A673 (cell line): ENCODE data around the gene MMP28. TPM values are rescaled to one million over a fixed set of nuclear protein-coding genes. Genes with fewer than 3 reads are reported as not detected.
A peak's percentile ranks its signal among the peaks of the same experiment; 100 is the strongest.

ENCODE experiments used
- BruUV-seq: library from RNA; stranded (reverse); fragments of 400-500 nt; replicated peaks from 2 replicates; lab custom pipeline; 2021; lab: Mats Ljungman, UMichigan
- CTCF ChIA-PET: fragments of 300-600 bp; sonication (Branson Sonifier 250); formaldehyde crosslinking; loops from one replicate; lab custom pipeline; 2022; ENCODE audit warnings: antibody characterized with exemption; lab: Charles Lee
- POLR2A ChIA-PET: fragments of 300-600 bp; sonication (Branson Sonifier 250); formaldehyde crosslinking; loops from one replicate; lab custom pipeline; 2022; ENCODE audit warnings: antibody characterized with exemption; ENCODE audit not compliant: low non-redundant PET; lab: Charles Lee
- DNase-seq: peaks from one replicate; pipeline ENCODE4 v3.0.0-alpha.2; 2015; ENCODE audit warnings: low spot score
- H3K27ac ChIP-seq: fragments of 200-600 bp; sonication (generic); 2 replicates; pipeline ENCODE4 v1.5.1; 2016; ENCODE audit warnings: mixed run types, low read depth, mild to moderate bottlenecking, mixed read lengths, antibody characterized with exemption, low read length; ENCODE audit not compliant: poor library complexity, severe bottlenecking
- H3K27me3 ChIP-seq: fragments of 200-600 bp; sonication (generic); replicated peaks from 2 replicates; pipeline ENCODE4 v1.6.1; 2017; ENCODE audit warnings: mixed run types, low read depth, mild to moderate bottlenecking, mixed read lengths, antibody characterized with exemption, low read length; ENCODE audit not compliant: insufficient read depth, poor library complexity
- H3K36me3 ChIP-seq: fragments of 200-600 bp; sonication (generic); 2 replicates; pipeline ENCODE4 v1.6.1; 2016; ENCODE audit warnings: mixed run types, mild to moderate bottlenecking, mixed read lengths, antibody characterized with exemption, low read length; ENCODE audit not compliant: insufficient read depth, poor library complexity, severe bottlenecking
- H3K4me1 ChIP-seq: fragments of 200-600 bp; sonication (generic); 2 replicates; pipeline ENCODE4 v1.6.1; 2017; ENCODE audit warnings: mixed run types, mild to moderate bottlenecking, mixed read lengths, antibody characterized with exemption, low read length; ENCODE audit not compliant: insufficient read depth, poor library complexity, severe bottlenecking
- H3K4me3 ChIP-seq: fragments of 200-600 bp; sonication (generic); 2 replicates; pipeline ENCODE4 v1.5.1; 2016; ENCODE audit warnings: low read depth, mixed run types, mild to moderate bottlenecking, mixed read lengths, low read length; ENCODE audit not compliant: poor library complexity, severe bottlenecking
- H3K9me3 ChIP-seq: fragments of 200-600 bp; sonication (generic); 2 replicates; pipeline ENCODE4 v1.6.1; 2016; ENCODE audit warnings: mixed run types, low read depth, mild to moderate bottlenecking, mixed read lengths, antibody characterized with exemption, low read length; ENCODE audit not compliant: poor library complexity, severe bottlenecking
- CTCF ChIP-seq: fragments of 300-800, 200-600 bp; sonication (generic); conservative IDR thresholded peaks from 2 replicates; pipeline ENCODE4 v1.5.1; 2017; ENCODE audit warnings: low read depth, mild to moderate bottlenecking, antibody characterized with exemption, low read length, moderate library complexity, mixed read lengths
- EZH2 ChIP-seq: fragments of 200-600 bp; sonication (generic); IDR thresholded peaks from 2 replicates; pipeline ENCODE4 v1.6.1; 2017; ENCODE audit warnings: borderline replicate concordance, low read depth, mild to moderate bottlenecking, mixed read lengths, antibody characterized with exemption, low read length; ENCODE audit not compliant: poor library complexity, severe bottlenecking
- intact Hi-C: fragments of 100-400 bp; cut with micrococcal nuclease; formaldehyde crosslinking; loops from one replicate; pipeline ENCODE4 v1.10.0; 2022; ENCODE audit not compliant: unreplicated experiment
- total RNA-seq: library from RNA; stranded (reverse); gene quantifications from 2 replicates; pipeline ENCODE4 v1.2.3, GENCODE V29; 2021

Gene MMP28
- total RNA-seq, 1 experiment from 2014 or later = not detected

DNA sequence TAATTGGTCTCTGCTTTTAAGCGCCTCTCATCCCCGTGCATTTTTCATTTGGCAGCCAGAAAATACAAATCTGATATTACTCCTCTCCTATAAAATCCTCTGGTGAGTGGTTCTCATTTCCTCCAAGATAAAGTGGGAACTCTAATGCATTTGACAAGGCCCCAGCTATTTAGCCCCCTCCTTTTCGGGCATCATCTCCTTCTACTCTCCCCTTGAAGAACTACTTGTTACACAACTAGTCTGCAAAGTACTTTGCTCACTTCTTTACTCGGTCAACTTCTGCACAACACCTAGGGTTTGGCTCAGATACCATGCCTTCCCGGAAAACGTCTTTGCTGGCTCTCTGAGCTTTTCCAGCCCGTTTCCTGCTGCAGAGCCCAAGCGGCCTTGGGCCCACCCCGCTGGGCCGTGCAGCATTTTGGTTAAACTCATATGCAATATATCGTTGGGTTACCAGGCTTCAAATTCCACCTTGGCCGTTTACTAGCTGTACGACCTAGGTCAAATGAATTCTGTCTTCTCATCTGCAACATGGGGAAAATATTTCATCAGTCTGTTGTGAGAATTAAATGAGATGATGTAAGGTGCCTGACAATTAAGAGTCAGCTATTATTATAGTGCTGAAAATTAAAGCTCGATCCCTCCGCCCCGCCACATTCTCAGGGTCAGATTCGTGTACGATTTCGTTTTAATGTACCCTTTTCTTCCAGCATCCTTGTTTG is 13.0 kb upstream of the MMP28 start:
- ChIA-PET POLR2A (interaction anchor here (0.6 to 1.2 kb wide), 2 partner anchors 12 to 44 kb away, joined by 5 read pairs; no protein-coding TSS in a partner anchor), CTCF (interaction anchor here (2.0 kb wide), 1 partner anchor 44 kb away, joined by 13 read pairs; no protein-coding TSS in a partner anchor)
- TF ChIP-seq CTCF = no peak
- TF ChIP-seq EZH2 = no peak
- no peaks in the 10 kb centered on the region for H3K9me3 ChIP-seq
- BruUV-seq = TSS peak; percentile 95
- no peak for DNase-seq
- peak overlapping the region; percentile 97 for H3K27ac ChIP-seq
- no peaks in the 10 kb centered on the region for H3K27me3 ChIP-seq
- intact Hi-C loops = loop anchor here (5.0 kb wide), 1 partner anchor 46 kb away; the partner anchor contains the start of gene C17orf50
- no peaks in the 10 kb centered on the region for H3K36me3 ChIP-seq
- peak overlapping the region; percentile 84 for H3K4me3 ChIP-seq
- peaks cover 17% of the 10 kb centered on the region for H3K4me1 ChIP-seq

DNA sequence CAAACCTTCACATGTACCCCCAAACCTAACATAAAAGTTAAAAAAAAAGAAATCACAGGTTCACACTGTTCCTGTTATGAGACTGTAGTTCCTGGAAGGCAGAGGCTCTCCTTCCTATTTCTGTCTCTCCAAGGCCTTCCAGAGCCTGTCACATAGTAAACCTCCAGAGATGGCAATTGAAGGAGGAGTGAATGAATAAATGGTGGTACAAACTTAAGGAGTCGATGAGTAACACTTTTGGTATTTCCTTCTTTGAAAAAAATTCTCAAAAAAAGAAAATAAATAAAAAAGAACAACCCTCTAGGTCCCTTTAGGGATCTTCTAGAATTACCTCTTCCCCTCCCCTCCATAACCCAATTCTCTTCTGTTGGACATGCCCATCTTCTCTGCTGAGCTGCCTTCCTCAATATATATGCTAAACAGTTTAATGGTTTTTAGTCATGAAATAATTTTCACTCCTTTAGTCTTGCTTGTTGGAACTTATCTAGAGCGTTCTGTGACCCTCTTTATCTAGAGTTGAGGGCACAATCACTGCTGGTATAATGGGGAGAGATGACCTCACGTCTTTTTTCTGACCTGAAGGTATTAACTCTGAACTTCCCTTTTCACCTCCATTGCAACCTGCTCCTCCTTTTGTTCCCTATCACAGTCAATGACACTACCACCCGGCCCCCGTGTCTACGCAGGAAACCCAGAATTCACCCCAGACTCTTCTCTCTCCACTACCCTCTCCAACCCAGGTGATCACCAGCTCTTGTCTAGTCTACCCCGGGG is 12.1 kb upstream of the MMP28 start:
- ChIA-PET CTCF (interaction anchor here (2.0 kb wide), 1 partner anchor 43 kb away, joined by 13 read pairs; no protein-coding TSS in a partner anchor), POLR2A (no interaction called here)
- no TSS peak for BruUV-seq
- Histone ChIP-seq H3K4me3 (no peak overlapping the region), H3K4me1 (peaks cover 17% of the 10 kb centered on the region), H3K27me3 (no peaks in the 10 kb centered on the region), H3K9me3 (no peaks in the 10 kb centered on the region), H3K27ac (peak overlapping the region; percentile 97), H3K36me3 (no peaks in the 10 kb centered on the region)
- peak; percentile 40 for DNase-seq
- TF ChIP-seq CTCF = no peak
- no peak for TF ChIP-seq EZH2
- intact Hi-C loops = loop anchor here (5.0 kb wide), 1 partner anchor 45 kb away; the partner anchor contains the start of gene C17orf50

DNA sequence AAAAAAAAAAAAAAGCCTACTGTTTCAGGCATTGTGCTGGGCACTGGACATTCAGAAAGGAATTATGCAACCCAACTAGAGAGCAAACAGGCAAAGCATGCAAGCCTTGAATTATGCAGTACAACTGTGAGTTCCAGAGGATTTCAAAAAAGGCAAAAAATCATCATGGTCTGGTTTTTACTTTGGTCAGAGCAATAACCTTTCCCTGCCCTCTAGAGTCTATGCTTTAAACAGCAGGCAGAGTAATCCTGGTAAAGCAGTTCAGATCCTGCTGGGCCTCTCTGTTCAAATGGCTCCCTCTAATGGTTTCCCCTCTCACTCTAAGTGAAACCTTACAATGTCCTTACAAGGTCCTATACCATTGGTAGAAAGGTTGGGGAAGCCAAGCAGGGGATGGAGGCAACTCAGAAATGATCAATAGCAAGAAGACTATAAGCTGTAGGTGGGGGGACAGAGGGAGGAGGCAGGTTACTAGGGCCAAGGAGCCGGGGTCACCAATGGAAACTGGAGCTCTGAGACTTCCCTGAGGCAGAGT is 9.3 kb upstream of the MMP28 start:
- Histone ChIP-seq H3K4me1 (peaks cover 7% of the 10 kb centered on the region), H3K27ac (no peak overlapping the region), H3K9me3 (no peaks in the 10 kb centered on the region), H3K4me3 (no peak overlapping the region), H3K36me3 (no peaks in the 10 kb centered on the region), H3K27me3 (no peaks in the 10 kb centered on the region)
- no TSS peak for BruUV-seq
- intact Hi-C loops = loop anchor here (5.0 kb wide), 1 partner anchor 42 kb away; the partner anchor contains the start of gene C17orf50
- ChIA-PET POLR2A (interaction anchor here (0.6 kb wide), 1 partner anchor 246 kb away, joined by 3 read pairs; no protein-coding TSS in a partner anchor), CTCF (interaction anchor here (0.6 to 0.7 kb wide), 2 partner anchors 41 to 492 kb away, joined by 3 to 9 read pairs; no protein-coding TSS in a partner anchor)
- TF ChIP-seq CTCF (peak; percentile 66), EZH2 (no peak)
- peak; percentile 70 for DNase-seq
